ENCODE measurements around the gene IGFBP4.
A peak's percentile ranks its signal among the peaks of the same experiment; 100 is the strongest.

IGFBP4 gene

DNA sequence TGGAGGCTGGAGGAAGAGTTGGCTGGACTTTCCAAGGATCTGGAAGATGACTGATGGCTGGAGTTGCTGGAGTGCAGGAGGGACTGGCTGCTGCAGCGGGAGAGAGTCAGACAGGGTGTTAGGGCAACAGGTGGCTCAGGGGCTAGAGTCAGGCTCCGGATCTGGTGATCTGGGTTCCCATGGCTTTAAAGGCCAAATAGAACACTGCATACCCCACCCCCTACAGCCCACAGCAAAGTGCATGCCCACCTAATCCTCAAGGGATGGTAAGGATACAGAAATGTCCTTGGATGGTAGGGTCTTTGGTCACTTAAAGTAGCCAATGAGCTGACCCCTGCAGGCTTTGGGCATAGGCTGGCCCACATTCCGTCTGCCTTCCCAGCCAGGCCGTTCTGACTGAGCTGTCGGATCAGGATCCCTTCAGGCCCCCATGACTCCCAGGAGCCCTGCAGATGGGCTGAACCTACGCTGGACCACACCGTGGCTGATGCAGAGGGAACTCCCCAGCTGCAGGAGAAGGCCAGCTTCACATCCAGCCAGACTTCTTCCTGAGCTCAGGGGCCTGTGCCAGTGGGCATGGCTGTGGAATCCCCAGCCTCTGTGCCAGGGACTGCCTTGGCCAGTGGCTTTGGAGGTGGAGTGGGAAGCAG, 44.2 kb downstream of the IGFBP4 start:
- Histone ChIP-seq H3K27me3 (ENCODE audit: insufficient read depth, low read length) (no peaks in the 10 kb centered on the region), H3K4me3 (ENCODE audit: low read length) (no peak overlapping the region), H3K27ac (ENCODE audit: low read length) (no peak overlapping the region), H3K9ac (ENCODE audit: low read depth, low read length) (no peak overlapping the region), H3K9me3 (ENCODE audit: insufficient read depth, low read depth, low read length) (no peaks in the 10 kb centered on the region), H3K36me3 (ENCODE audit: insufficient read depth, low read depth, low read length) (no peaks in the 10 kb centered on the region), H3K4me1 (ENCODE audit: insufficient read depth, low read length) (peaks cover 20% of the 10 kb centered on the region)

- peak overlapping the region; percentile 71; the same call in 1 of the 2 replicates for H3K9ac ChIP-seq (ENCODE audit: low read depth, low read length)
- H3K4me3 ChIP-seq (ENCODE audit: low read length): peak overlapping the region; percentile 49; the same call in 1 of the 2 replicates
- no peaks in the 10 kb centered on the region for H3K36me3 ChIP-seq (ENCODE audit: insufficient read depth, low read depth, low read length)
- H3K27me3 ChIP-seq (ENCODE audit: insufficient read depth, low read length): no peaks in the 10 kb centered on the region
- no peaks in the 10 kb centered on the region for H3K9me3 ChIP-seq (ENCODE audit: insufficient read depth, low read depth, low read length)
- peaks cover 20% of the 10 kb centered on the region for H3K4me1 ChIP-seq (ENCODE audit: insufficient read depth, low read length)
- H3K27ac ChIP-seq (ENCODE audit: low read length): peak overlapping the region; percentile 43
Measured at GRCh38 chr17:40490289-40490853, 47.1 kb downstream of the IGFBP4 start.

DNA sequence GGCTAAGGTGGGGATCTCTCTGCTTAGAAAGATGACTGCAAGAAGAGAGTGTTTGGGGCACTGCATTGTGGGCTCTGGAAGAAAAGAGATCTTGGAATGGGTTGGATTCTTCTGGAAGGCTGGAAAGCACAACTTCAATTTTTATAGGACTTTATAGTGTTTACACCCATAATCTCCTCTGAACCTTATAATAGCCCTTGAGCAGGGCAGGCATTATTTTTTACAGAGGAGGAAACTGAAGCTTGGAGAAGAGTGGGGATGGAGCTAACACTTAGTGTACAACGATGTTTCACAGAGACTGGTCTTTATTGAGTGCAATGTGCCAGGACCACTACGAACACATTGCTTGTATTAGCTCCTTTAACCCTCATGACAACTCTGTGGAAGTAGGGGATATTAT, 47.7 kb downstream of the IGFBP4 start:
- Histone ChIP-seq H3K9ac (ENCODE audit: low read depth, low read length) (peak overlapping the region; percentile 71; the same call in 1 of the 2 replicates), H3K27ac (ENCODE audit: low read length) (no peak overlapping the region), H3K4me3 (ENCODE audit: low read length) (no peak overlapping the region; the same call in 1 of the 2 replicates), H3K36me3 (ENCODE audit: insufficient read depth, low read depth, low read length) (no peaks in the 10 kb centered on the region), H3K27me3 (ENCODE audit: insufficient read depth, low read length) (no peaks in the 10 kb centered on the region), H3K9me3 (ENCODE audit: insufficient read depth, low read depth, low read length) (no peaks in the 10 kb centered on the region), H3K4me1 (ENCODE audit: insufficient read depth, low read length) (peaks cover 20% of the 10 kb centered on the region)

DNA sequence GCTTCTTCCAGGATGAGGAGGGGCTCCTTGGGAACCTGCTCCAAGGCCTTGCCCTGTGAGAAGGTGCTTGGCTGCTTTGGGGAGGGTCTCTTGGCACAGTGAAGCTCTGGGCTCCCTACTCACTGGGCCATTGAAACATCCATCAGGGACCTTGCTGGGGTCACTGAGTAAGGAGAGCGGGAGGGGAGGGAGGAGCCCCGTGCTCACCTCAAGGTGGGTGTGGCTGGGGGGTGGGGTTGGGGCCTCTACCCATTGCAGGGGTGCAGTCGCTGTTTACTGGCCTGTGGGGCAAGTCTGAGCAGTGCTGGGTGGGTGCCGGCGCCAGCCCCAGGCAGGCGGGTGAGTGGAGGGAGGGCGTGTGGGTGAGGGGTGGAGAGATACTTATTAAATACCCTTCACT, 48.2 kb downstream of the IGFBP4 start:
- Histone ChIP-seq H3K9me3 (ENCODE audit: insufficient read depth, low read depth, low read length) (no peaks in the 10 kb centered on the region), H3K4me3 (ENCODE audit: low read length) (no peak overlapping the region), H3K27me3 (ENCODE audit: insufficient read depth, low read length) (no peaks in the 10 kb centered on the region), H3K27ac (ENCODE audit: low read length) (no peak overlapping the region), H3K36me3 (ENCODE audit: insufficient read depth, low read depth, low read length) (no peaks in the 10 kb centered on the region), H3K9ac (ENCODE audit: low read depth, low read length) (no peak overlapping the region), H3K4me1 (ENCODE audit: insufficient read depth, low read length) (peaks cover 20% of the 10 kb centered on the region)

DNA sequence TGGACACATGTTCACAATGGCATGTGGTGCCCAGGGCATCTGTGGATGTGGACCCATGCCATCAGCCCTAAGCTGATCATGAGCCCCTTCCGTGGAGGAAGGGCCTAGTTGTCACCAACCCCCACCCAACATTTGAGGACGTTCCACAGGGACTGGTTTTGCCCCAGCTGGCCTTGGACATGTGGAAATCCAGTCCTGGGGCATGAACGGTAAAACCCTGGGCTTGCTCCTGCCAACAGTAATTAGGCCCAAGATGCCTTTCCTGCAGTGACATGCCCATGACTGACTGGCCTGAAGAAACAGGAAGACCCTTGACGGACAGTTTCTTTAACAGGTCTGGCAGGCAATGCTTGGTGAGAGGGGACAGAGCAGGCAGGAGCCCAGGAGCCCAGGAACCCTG, 50.4 kb downstream of the IGFBP4 start:
- H3K4me1 ChIP-seq (ENCODE audit: insufficient read depth, low read length): peaks cover 26% of the 10 kb centered on the region
- H3K9me3 ChIP-seq (ENCODE audit: insufficient read depth, low read depth, low read length): no peaks in the 10 kb centered on the region
- H3K36me3 ChIP-seq (ENCODE audit: insufficient read depth, low read depth, low read length): no peaks in the 10 kb centered on the region
- no peak overlapping the region for H3K9ac ChIP-seq (ENCODE audit: low read depth, low read length)
- H3K27ac ChIP-seq (ENCODE audit: low read length): no peak overlapping the region
- H3K4me3 ChIP-seq (ENCODE audit: low read length): no peak overlapping the region
- H3K27me3 ChIP-seq (ENCODE audit: insufficient read depth, low read length): no peaks in the 10 kb centered on the region

- no peak overlapping the region for H3K4me3 ChIP-seq (ENCODE audit: low read length)
- peaks cover 26% of the 10 kb centered on the region for H3K4me1 ChIP-seq (ENCODE audit: insufficient read depth, low read length)
- no peak overlapping the region for H3K9ac ChIP-seq (ENCODE audit: low read depth, low read length)
- no peaks in the 10 kb centered on the region for H3K27me3 ChIP-seq (ENCODE audit: insufficient read depth, low read length)
- no peaks in the 10 kb centered on the region for H3K36me3 ChIP-seq (ENCODE audit: insufficient read depth, low read depth, low read length)
- H3K27ac ChIP-seq (ENCODE audit: low read length): no peak overlapping the region
- H3K9me3 ChIP-seq (ENCODE audit: insufficient read depth, low read depth, low read length): no peaks in the 10 kb centered on the region
Measured at GRCh38 chr17:40495140-40495539, 51.9 kb downstream of the IGFBP4 start.

DNA sequence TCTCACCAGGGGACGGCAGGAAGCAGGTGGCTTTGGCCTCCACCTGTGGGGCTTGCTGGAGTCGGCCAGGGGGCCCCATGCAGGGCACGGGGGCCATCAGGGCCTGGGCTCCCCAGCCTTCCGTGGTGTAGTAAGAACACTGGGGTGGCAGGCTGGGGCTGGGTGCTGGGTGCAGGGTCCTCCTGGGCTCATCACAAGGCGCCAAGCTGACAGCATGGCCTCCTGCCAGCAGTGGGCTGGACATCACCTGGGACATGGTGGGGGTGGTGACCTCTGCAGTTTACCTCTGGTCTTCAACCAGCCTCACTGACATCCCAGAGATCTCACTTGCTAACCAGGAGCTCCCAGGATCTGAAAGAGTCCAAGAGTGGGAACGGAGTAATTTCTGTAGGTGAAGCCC, 52.9 kb downstream of the IGFBP4 start:
- H3K9me3 ChIP-seq (ENCODE audit: insufficient read depth, low read depth, low read length): no peaks in the 10 kb centered on the region
- H3K27me3 ChIP-seq (ENCODE audit: insufficient read depth, low read length): no peaks in the 10 kb centered on the region
- no peaks in the 10 kb centered on the region for H3K36me3 ChIP-seq (ENCODE audit: insufficient read depth, low read depth, low read length)
- H3K4me3 ChIP-seq (ENCODE audit: low read length): no peak overlapping the region
- H3K4me1 ChIP-seq (ENCODE audit: insufficient read depth, low read length): peaks cover 16% of the 10 kb centered on the region; the same call in 1 of the 2 replicates
- H3K27ac ChIP-seq (ENCODE audit: low read length): no peak overlapping the region
- no peak overlapping the region for H3K9ac ChIP-seq (ENCODE audit: low read depth, low read length)

DNA sequence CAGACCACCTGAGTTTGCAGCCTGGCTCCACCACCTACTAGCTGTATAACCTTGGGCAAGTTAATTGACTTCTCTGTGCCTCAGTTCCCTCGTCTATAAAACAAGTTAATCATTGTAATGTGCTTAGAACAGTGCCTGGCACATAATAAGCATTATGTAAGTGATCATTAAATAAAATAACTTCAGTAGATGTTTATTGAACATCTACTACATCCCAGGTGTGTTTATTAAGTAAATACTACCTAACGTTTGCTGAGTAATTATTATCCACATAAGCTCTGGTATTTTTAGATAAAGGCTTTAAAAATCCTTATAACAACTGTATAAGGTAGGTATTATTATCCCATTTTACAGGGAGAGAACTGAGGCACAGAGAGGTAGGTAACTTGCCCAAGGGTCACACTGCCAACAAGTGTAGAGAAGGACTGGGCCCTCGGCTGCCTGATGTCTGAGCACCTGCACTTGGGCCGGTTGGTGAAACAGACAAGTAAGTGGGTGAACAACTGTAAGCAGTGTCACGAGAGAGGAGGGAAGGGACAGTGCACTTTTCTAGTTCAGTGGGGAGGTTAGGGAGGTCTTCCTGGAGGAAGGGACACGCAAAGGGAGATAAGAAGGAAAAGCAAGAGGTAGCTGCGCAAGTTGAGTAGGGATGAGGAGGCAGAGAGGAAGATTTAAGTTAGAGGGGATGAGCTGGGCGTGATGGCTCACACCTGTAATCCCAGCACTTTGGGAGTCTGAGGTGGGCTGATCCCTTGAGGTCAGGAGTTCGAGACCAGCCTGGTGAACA, 53.6 kb downstream of the IGFBP4 start:
- no peaks in the 10 kb centered on the region for H3K36me3 ChIP-seq (ENCODE audit: insufficient read depth, low read depth, low read length)
- no peak overlapping the region for H3K4me3 ChIP-seq (ENCODE audit: low read length)
- H3K9ac ChIP-seq (ENCODE audit: low read depth, low read length): no peak overlapping the region
- peaks cover 14% of the 10 kb centered on the region; the same call in 1 of the 2 replicates for H3K4me1 ChIP-seq (ENCODE audit: insufficient read depth, low read length)
- H3K27ac ChIP-seq (ENCODE audit: low read length): no peak overlapping the region
- H3K9me3 ChIP-seq (ENCODE audit: insufficient read depth, low read depth, low read length): no peaks in the 10 kb centered on the region
- H3K27me3 ChIP-seq (ENCODE audit: insufficient read depth, low read length): no peaks in the 10 kb centered on the region

GRCh38 chr17:40497695-40498094, 54.4 kb downstream of the IGFBP4 start:
- H3K4me1 ChIP-seq (ENCODE audit: insufficient read depth, low read length): peaks cover 14% of the 10 kb centered on the region; the same call in 1 of the 2 replicates
- H3K9ac ChIP-seq (ENCODE audit: low read depth, low read length): peak overlapping the region; percentile 16; the same call in 1 of the 2 replicates
- H3K27me3 ChIP-seq (ENCODE audit: insufficient read depth, low read length): no peaks in the 10 kb centered on the region
- H3K27ac ChIP-seq (ENCODE audit: low read length): peak overlapping the region; percentile 32
- H3K9me3 ChIP-seq (ENCODE audit: insufficient read depth, low read depth, low read length): no peaks in the 10 kb centered on the region
- H3K4me3 ChIP-seq (ENCODE audit: low read length): no peak overlapping the region
- no peaks in the 10 kb centered on the region for H3K36me3 ChIP-seq (ENCODE audit: insufficient read depth, low read depth, low read length)

- Histone ChIP-seq H3K4me3 (ENCODE audit: low read length) (no peak overlapping the region), H3K27ac (ENCODE audit: low read length) (peak overlapping the region; percentile 32), H3K4me1 (ENCODE audit: insufficient read depth, low read length) (peaks cover 14% of the 10 kb centered on the region; the same call in 1 of the 2 replicates)
Measured at GRCh38 chr17:40498281-40499084, 55.2 kb downstream of the IGFBP4 start.

GRCh38 chr17:40499551-40500189, 56.4 kb downstream of the IGFBP4 start:
- Histone ChIP-seq H3K9me3 (ENCODE audit: insufficient read depth, low read depth, low read length) (no peaks in the 10 kb centered on the region), H3K4me3 (ENCODE audit: low read length) (peak overlapping the region; percentile 7; the same call in 1 of the 2 replicates), H3K27me3 (ENCODE audit: insufficient read depth, low read length) (no peaks in the 10 kb centered on the region), H3K27ac (ENCODE audit: low read length) (peak overlapping the region; percentile 80), H3K9ac (ENCODE audit: low read depth, low read length) (peak overlapping the region; percentile 17; the same call in 1 of the 2 replicates), H3K4me1 (ENCODE audit: insufficient read depth, low read length) (peaks cover 14% of the 10 kb centered on the region; the same call in 1 of the 2 replicates), H3K36me3 (ENCODE audit: insufficient read depth, low read depth, low read length) (no peaks in the 10 kb centered on the region)

More at GRCh38 chr17:40498281-40499084, 55.2 kb downstream of the IGFBP4 start:
- Histone ChIP-seq H3K27me3 (ENCODE audit: insufficient read depth, low read length) (no peaks in the 10 kb centered on the region), H3K36me3 (ENCODE audit: insufficient read depth, low read depth, low read length) (no peaks in the 10 kb centered on the region), H3K9ac (ENCODE audit: low read depth, low read length) (peak overlapping the region; percentile 16; the same call in 1 of the 2 replicates), H3K9me3 (ENCODE audit: insufficient read depth, low read depth, low read length) (no peaks in the 10 kb centered on the region)

All from iPS-20b (cell line).